ENCODE data around the gene THRB.

GRCh38 chr3:24235121-24235520 is 259.5 kb downstream of the THRB start:
- TF ChIP-seq EZH2 (IDR thresholded peaks at IDR 0.05) (no peak), POLR2AphosphoS5 (IDR thresholded peaks at IDR 0.05; ENCODE audit: borderline replicate concordance, low read depth, low read length) (no peak), FOXP2 (optimal IDR thresholded peaks at IDR 0.05; ENCODE audit: control extremely low read depth, extremely low read length, insufficient read depth) (no peak)
